Measurements from ENCODE around the gene FARS2. TPM values are rescaled to one million over a fixed set of nuclear protein-coding genes. Genes with fewer than 3 reads are reported as not detected.
A peak's percentile ranks its signal among the peaks of the same experiment; 100 is the strongest.

The FARS2 gene
- total RNA-seq, 5 donors from 2014 or later (not counting 1 experiment from before 2014, with no cell fraction given) = 17.9 to 24.2 (median 20.3) TPM

DNA sequence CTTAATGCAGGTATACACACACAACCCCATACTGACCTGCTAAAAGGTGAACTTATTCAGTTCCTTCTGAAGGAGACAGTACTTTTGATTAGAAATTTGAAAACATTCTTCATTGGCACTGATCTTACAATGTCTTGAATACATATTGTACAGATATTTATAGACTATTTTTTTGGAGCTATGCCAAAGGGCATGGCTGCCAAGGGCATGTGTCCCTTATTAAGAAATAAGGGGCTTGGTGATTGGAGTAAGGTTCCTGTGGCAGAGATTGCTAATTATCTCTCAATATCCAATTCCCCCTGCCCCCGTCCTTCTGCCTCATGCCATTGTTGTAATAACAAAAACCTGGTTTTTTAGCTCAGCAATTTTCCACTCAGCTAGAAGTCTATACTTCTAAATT is 355.9 kb downstream of the FARS2 start:
- Mint-ChIP-seq H3K27me3 (no peaks in the 10 kb centered on the region), H3K4me1 (peaks cover 24 to 30% (median 26%) of the 10 kb centered on the region in 3 donors), H3K4me3 (no peak overlapping the region), H3K36me3 (peaks cover 52% of the 10 kb centered on the region), H3K27ac (no peak overlapping the region), H3K9me3 (no peaks in the 10 kb centered on the region)
- no peak overlapping the region for H3K27ac ChIP-seq (ENCODE audit: low read length)
- H3K27me3 ChIP-seq (replicated peaks in 1 of 2; ENCODE audit: control insufficient read depth in 2 of 2, extremely low read depth in 1 of 2, insufficient read depth in 2 of 2, low read length in 1 of 2) = no peaks in the 10 kb centered on the region
- no CpG with 5 or more reads among the region's 1 CpG for WGBS (ENCODE audit: insufficient coverage)
- H3K9me3 ChIP-seq = no peaks in the 10 kb centered on the region
- ChIA-PET POLR2A (interaction anchor here in 1 of 2 donors (0.6 kb wide), 1 partner anchor 42 kb away, joined by 3 read pairs; no protein-coding TSS in a partner anchor), CTCF (no interaction called here)
- no peaks in the 10 kb centered on the region for H3K36me3 ChIP-seq (ENCODE audit: control insufficient read depth in 2 of 2, extremely low read depth in 1 of 2, insufficient read depth in 1 of 2, low read length in 1 of 2)
- DNase-seq (no peak), ATAC-seq (replicated peaks in 1 of 4) (no peak)
- no peak overlapping the region for H3K4me3 ChIP-seq (ENCODE audit: control insufficient read depth in 1 of 2, extremely low read depth in 1 of 2, low read length in 1 of 2)
- peaks cover 5 to 9% of the 10 kb centered on the region in 2 experiments for H3K4me1 ChIP-seq (ENCODE audit: control insufficient read depth in 1 of 2, extremely low read depth in 1 of 2, insufficient read depth in 2 of 2, low read length in 2 of 2)

DNA sequence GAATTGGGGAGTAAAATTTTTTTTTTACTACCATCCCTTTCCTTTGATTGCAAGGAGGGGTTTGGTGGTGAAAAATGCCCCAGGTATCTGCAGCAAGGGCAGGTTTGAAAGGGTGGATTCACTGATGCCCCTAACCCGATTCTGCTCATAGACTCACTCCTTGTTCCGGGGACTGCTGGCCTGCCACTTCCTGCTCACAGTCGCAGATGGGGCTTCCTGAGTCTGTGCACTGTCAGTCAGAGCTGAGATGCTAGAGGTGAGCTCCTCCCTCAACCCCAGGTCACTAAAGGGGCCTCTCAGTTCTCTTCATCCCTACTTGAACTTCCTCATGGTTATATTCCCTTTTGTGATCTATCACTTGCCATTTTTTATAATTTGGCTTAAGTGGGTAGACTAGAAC is 357.9 kb downstream of the FARS2 start:
- H3K27ac Mint-ChIP-seq = peak overlapping the region; percentile 85
- H3K27me3 Mint-ChIP-seq = no peaks in the 10 kb centered on the region
- Histone ChIP-seq H3K9me3 (no peaks in the 10 kb centered on the region), H3K27me3 (replicated peaks in 1 of 2; ENCODE audit: control insufficient read depth in 2 of 2, extremely low read depth in 1 of 2, insufficient read depth in 2 of 2, low read length in 1 of 2) (no peaks in the 10 kb centered on the region), H3K36me3 (ENCODE audit: control insufficient read depth in 2 of 2, extremely low read depth in 1 of 2, insufficient read depth in 1 of 2, low read length in 1 of 2) (no peaks in the 10 kb centered on the region), H3K27ac (ENCODE audit: low read length) (peak overlapping the region; percentile 62), H3K4me1 (ENCODE audit: control insufficient read depth in 1 of 2, extremely low read depth in 1 of 2, insufficient read depth in 2 of 2, low read length in 2 of 2) (peaks cover 5 to 9% of the 10 kb centered on the region in 2 experiments), H3K4me3 (ENCODE audit: control insufficient read depth in 1 of 2, extremely low read depth in 1 of 2, low read length in 1 of 2) (no peak overlapping the region)
- H3K4me1 Mint-ChIP-seq = peaks cover 28 to 42% (median 34%) of the 10 kb centered on the region in 3 donors
- DNase-seq (peak; percentile 9 to 60 (median 39)), ATAC-seq (replicated peaks in 1 of 4) (peak; percentile 91 to 100 (median 99))
- ChIA-PET CTCF (interaction anchor here in 1 of 2 donors (0.6 kb wide), 1 partner anchor 1079 kb away, joined by 8 read pairs; no protein-coding TSS in a partner anchor), POLR2A (no interaction called here)
- H3K4me3 Mint-ChIP-seq = peak overlapping the region in 2 of 3 donors; percentile 31 to 56
- H3K9me3 Mint-ChIP-seq = no peaks in the 10 kb centered on the region
- peaks cover 50% of the 10 kb centered on the region for H3K36me3 Mint-ChIP-seq
- 5% methylated on average over 3 of the region's 3 CpGs for WGBS (ENCODE audit: insufficient coverage)

DNA sequence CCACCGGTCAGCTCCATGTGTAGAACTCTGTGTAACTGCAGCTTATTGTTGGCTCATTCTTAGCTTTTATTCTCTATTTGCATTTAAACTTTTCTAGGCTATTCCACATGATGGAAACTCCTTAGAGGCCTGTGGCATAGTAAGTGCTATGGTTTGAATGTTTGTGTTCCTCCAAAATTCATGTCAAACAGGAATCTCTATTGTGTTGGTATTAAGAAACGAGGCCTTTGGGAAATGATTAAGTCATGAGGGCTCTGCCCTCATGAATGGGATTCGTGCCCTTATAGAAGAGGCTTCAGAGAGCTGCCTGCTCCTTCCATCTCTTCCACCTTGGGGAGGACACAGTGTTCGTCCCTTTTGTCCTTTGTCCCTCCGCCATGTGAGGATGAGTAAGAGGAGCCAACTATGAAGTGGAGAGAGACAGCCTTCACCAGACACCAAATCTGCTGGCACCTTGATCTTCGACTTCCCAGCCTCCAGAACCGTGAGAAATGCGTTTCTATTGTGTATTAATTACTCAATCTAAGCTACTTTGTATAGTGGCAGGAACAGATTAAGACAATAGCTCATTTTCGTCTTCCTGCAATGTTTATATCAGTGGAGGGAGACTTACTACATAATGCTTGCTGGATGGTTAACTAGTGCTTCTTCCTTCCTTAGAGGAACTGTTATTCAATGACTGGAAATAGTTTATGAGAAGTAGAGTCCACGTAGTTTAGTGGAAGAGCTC is 361.1 kb downstream of the FARS2 start:
- ChIA-PET POLR2A (interaction anchor here in 1 of 2 donors (0.6 kb wide), 1 partner anchor 25 kb away, joined by 3 read pairs; no protein-coding TSS in a partner anchor), CTCF (interaction anchor here in 1 of 2 donors (0.6 to 0.8 kb wide), 2 partner anchors 13 to 129 kb away, joined by 3 read pairs; no protein-coding TSS in a partner anchor)
- ATAC-seq (replicated peaks in 1 of 4) (no peak), DNase-seq (no peak)
- Mint-ChIP-seq H3K4me1 (peaks cover 55 to 74% (median 61%) of the 10 kb centered on the region in 3 donors), H3K27ac (no peak overlapping the region), H3K27me3 (no peaks in the 10 kb centered on the region), H3K4me3 (no peak overlapping the region), H3K36me3 (peaks cover 35% of the 10 kb centered on the region), H3K9me3 (no peaks in the 10 kb centered on the region)
- no peaks in the 10 kb centered on the region for H3K27me3 ChIP-seq (replicated peaks in 1 of 2; ENCODE audit: control insufficient read depth in 2 of 2, extremely low read depth in 1 of 2, insufficient read depth in 2 of 2, low read length in 1 of 2)
- WGBS (ENCODE audit: insufficient coverage) = 67% methylated on average over 3 of the region's 10 CpGs
- H3K9me3 ChIP-seq = no peaks in the 10 kb centered on the region
- no peak overlapping the region for H3K4me3 ChIP-seq (ENCODE audit: control insufficient read depth in 1 of 2, extremely low read depth in 1 of 2, low read length in 1 of 2)
- no peaks in the 10 kb centered on the region for H3K36me3 ChIP-seq (ENCODE audit: control insufficient read depth in 2 of 2, extremely low read depth in 1 of 2, insufficient read depth in 1 of 2, low read length in 1 of 2)
- no peak overlapping the region for H3K27ac ChIP-seq (ENCODE audit: low read length)
- peaks cover 19 to 22% of the 10 kb centered on the region in 2 experiments for H3K4me1 ChIP-seq (ENCODE audit: control insufficient read depth in 1 of 2, extremely low read depth in 1 of 2, insufficient read depth in 2 of 2, low read length in 2 of 2)

- Mint-ChIP-seq H3K36me3 (peaks cover 31% of the 10 kb centered on the region), H3K27ac (peak overlapping the region in 1 of 2 donors; percentile 35), H3K4me3 (no peak overlapping the region), H3K27me3 (no peaks in the 10 kb centered on the region), H3K9me3 (no peaks in the 10 kb centered on the region), H3K4me1 (peaks cover 56 to 76% (median 59%) of the 10 kb centered on the region in 3 donors)
- no peaks in the 10 kb centered on the region for H3K27me3 ChIP-seq (replicated peaks in 1 of 2; ENCODE audit: control insufficient read depth in 2 of 2, extremely low read depth in 1 of 2, insufficient read depth in 2 of 2, low read length in 1 of 2)
- H3K36me3 ChIP-seq (ENCODE audit: control insufficient read depth in 2 of 2, extremely low read depth in 1 of 2, insufficient read depth in 1 of 2, low read length in 1 of 2) = no peaks in the 10 kb centered on the region
- CTCF ChIA-PET = no interaction called here
- ATAC-seq (replicated peaks in 1 of 4) (no peak), DNase-seq (no peak)
- peaks cover 22 to 31% of the 10 kb centered on the region in 2 experiments for H3K4me1 ChIP-seq (ENCODE audit: control insufficient read depth in 1 of 2, extremely low read depth in 1 of 2, insufficient read depth in 2 of 2, low read length in 2 of 2)
- 100% methylated on average over 1 of the region's 2 CpGs for WGBS (ENCODE audit: insufficient coverage)
- POLR2A ChIA-PET = no interaction called here
- H3K27ac ChIP-seq (ENCODE audit: low read length) = no peak overlapping the region
- no peak overlapping the region for H3K4me3 ChIP-seq (ENCODE audit: control insufficient read depth in 1 of 2, extremely low read depth in 1 of 2, low read length in 1 of 2)
- no peaks in the 10 kb centered on the region for H3K9me3 ChIP-seq
Observed at GRCh38 chr6:5623769-5624168, 362.5 kb downstream of the FARS2 start.

- H3K27me3 Mint-ChIP-seq = no peaks in the 10 kb centered on the region
- peaks cover 31% of the 10 kb centered on the region for H3K36me3 Mint-ChIP-seq
- no peak overlapping the region for H3K4me3 Mint-ChIP-seq
- H3K36me3 ChIP-seq (ENCODE audit: control insufficient read depth in 2 of 2, extremely low read depth in 1 of 2, insufficient read depth in 1 of 2, low read length in 1 of 2) = no peaks in the 10 kb centered on the region
- H3K9me3 ChIP-seq = no peaks in the 10 kb centered on the region
- peaks cover 52 to 71% (median 54%) of the 10 kb centered on the region in 3 donors for H3K4me1 Mint-ChIP-seq
- ATAC-seq (replicated peaks in 1 of 4) (no peak), DNase-seq (no peak)
- 83% methylated on average over 1 of the region's 6 CpGs for WGBS (ENCODE audit: insufficient coverage)
- peaks cover 18 to 31% of the 10 kb centered on the region in 2 experiments for H3K4me1 ChIP-seq (ENCODE audit: control insufficient read depth in 1 of 2, extremely low read depth in 1 of 2, insufficient read depth in 2 of 2, low read length in 2 of 2)
- ChIA-PET POLR2A (no interaction called here), CTCF (no interaction called here)
- H3K27me3 ChIP-seq (replicated peaks in 1 of 2; ENCODE audit: control insufficient read depth in 2 of 2, extremely low read depth in 1 of 2, insufficient read depth in 2 of 2, low read length in 1 of 2) = no peaks in the 10 kb centered on the region
- H3K9me3 Mint-ChIP-seq = no peaks in the 10 kb centered on the region
- H3K4me3 ChIP-seq (ENCODE audit: control insufficient read depth in 1 of 2, extremely low read depth in 1 of 2, low read length in 1 of 2) = no peak overlapping the region
- H3K27ac Mint-ChIP-seq = peak overlapping the region in 1 of 2 donors; percentile 35
- H3K27ac ChIP-seq (ENCODE audit: low read length) = no peak overlapping the region
Observed at GRCh38 chr6:5624256-5624655, 362.9 kb downstream of the FARS2 start.

DNA sequence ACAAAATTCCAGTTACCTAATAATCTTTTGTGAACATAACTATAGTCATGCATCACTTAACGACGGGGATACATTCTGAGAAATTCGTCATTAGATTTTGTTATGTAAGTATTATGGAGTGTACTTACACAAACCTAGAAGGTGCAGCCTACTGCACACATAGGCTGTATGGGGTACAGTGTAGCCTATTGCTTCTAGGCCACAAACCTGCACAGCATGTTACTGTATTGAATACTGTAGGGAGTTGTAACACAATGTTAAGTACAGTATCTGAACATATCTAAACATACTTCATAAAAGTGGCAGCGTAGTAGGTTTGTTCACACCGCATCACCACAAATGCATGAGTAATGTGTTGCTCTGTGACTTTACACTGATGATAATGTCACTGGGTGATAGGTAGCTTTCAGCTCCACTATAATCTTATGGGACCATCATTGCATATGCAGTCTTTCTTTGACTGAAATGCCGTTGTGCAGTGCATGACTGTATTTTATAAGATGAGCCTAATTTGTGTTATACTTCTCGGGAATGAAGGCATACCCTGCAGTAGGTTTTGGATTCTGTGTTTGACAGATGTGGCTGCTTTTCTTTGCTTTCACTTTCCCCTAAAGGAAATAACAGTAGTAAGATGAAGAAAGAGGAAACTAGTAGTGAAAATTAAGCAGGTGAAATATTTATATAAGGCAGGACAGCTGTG is 365.6 kb downstream of the FARS2 start:
- ATAC-seq (replicated peaks in 1 of 4) = peak; percentile 70 to 82 (median 80)

More for the DNA sequence above, 365.6 kb downstream of the FARS2 start:
- Mint-ChIP-seq H3K27ac (peak overlapping the region; percentile 88 to 91), H3K4me1 (peaks cover 41 to 66% (median 44%) of the 10 kb centered on the region in 3 donors), H3K27me3 (no peaks in the 10 kb centered on the region), H3K4me3 (peak overlapping the region; percentile 50 to 59 (median 55)), H3K36me3 (peaks cover 23% of the 10 kb centered on the region), H3K9me3 (no peaks in the 10 kb centered on the region)
- Histone ChIP-seq H3K9me3 (no peaks in the 10 kb centered on the region), H3K27ac (ENCODE audit: low read length) (peak overlapping the region; percentile 43), H3K4me3 (ENCODE audit: control insufficient read depth in 1 of 2, extremely low read depth in 1 of 2, low read length in 1 of 2) (peak overlapping the region in 1 of 2 donors; percentile 2), H3K4me1 (ENCODE audit: control insufficient read depth in 1 of 2, extremely low read depth in 1 of 2, insufficient read depth in 2 of 2, low read length in 2 of 2) (peaks cover 14 to 25% of the 10 kb centered on the region in 2 experiments), H3K36me3 (ENCODE audit: control insufficient read depth in 2 of 2, extremely low read depth in 1 of 2, insufficient read depth in 1 of 2, low read length in 1 of 2) (no peaks in the 10 kb centered on the region), H3K27me3 (replicated peaks in 1 of 2; ENCODE audit: control insufficient read depth in 2 of 2, extremely low read depth in 1 of 2, insufficient read depth in 2 of 2, low read length in 1 of 2) (no peaks in the 10 kb centered on the region)
- ChIA-PET CTCF (no interaction called here), POLR2A (no interaction called here)
- peak in 4 of 35 experiments; percentile 2 to 29 (median 6) for DNase-seq
- no CpG with 5 or more reads among the region's 7 CpGs for WGBS (ENCODE audit: insufficient coverage)
